Mesothelial cell of epicardium (in vitro differentiated cells): ENCODE data around the gene THEMIS2. TPM values are rescaled to one million over a fixed set of nuclear protein-coding genes. Genes with fewer than 3 reads are reported as not detected.
A peak's percentile ranks its signal among the peaks of the same experiment; 100 is the strongest.
"Not testable (repeated sequence)": the region's sequence is repeated elsewhere in the genome, so short reads cannot be mapped to it uniquely, and the experiment has no call there.

ENCODE experiments used
- DNase-seq, 2 experiments: peaks; one replicate each; pipeline ENCODE4 v3.0.0; 2021; ENCODE audit warnings: low spot score in 2 of 2; ENCODE audit not compliant: unreplicated experiment in 2 of 2
- H3K27ac Mint-ChIP-seq: 2 replicates; pipeline ENCODE4 v1.8.0; 2021; ENCODE audit warnings: mixed read lengths
- H3K27me3 Mint-ChIP-seq: 2 replicates; pipeline ENCODE4 v1.8.0; 2021; ENCODE audit warnings: low read depth, mixed read lengths
- H3K36me3 Mint-ChIP-seq: 2 replicates; pipeline ENCODE4 v1.8.0; 2021; ENCODE audit warnings: mixed read lengths
- H3K4me1 Mint-ChIP-seq: 2 replicates; pipeline ENCODE4 v1.8.0; 2021; ENCODE audit warnings: mixed read lengths
- H3K4me3 Mint-ChIP-seq: 2 replicates; pipeline ENCODE4 v1.8.0; 2021; ENCODE audit warnings: mild to moderate bottlenecking, moderate library complexity, mixed read lengths
- H3K9me3 Mint-ChIP-seq: 2 replicates; pipeline ENCODE4 v1.8.0; 2021; ENCODE audit warnings: mixed read lengths
- total RNA-seq: library from RNA; stranded (reverse); gene quantifications from 3 replicates; pipeline ENCODE4 v1.2.1, GENCODE V29; 2021
- TF ChIP-seq, protein P1 (sequence below): fragments of 200-600 bp; sonication (generic); IDR thresholded peaks from one replicate; pipeline ENCODE4 v1.5.0; 2021; ENCODE audit warnings: antibody characterized with exemption; ENCODE audit not compliant: unreplicated experiment

Gene THEMIS2
- total RNA-seq = 0.63 to 0.97 TPM (median 0.86 TPM) in 3 replicates

DNA sequence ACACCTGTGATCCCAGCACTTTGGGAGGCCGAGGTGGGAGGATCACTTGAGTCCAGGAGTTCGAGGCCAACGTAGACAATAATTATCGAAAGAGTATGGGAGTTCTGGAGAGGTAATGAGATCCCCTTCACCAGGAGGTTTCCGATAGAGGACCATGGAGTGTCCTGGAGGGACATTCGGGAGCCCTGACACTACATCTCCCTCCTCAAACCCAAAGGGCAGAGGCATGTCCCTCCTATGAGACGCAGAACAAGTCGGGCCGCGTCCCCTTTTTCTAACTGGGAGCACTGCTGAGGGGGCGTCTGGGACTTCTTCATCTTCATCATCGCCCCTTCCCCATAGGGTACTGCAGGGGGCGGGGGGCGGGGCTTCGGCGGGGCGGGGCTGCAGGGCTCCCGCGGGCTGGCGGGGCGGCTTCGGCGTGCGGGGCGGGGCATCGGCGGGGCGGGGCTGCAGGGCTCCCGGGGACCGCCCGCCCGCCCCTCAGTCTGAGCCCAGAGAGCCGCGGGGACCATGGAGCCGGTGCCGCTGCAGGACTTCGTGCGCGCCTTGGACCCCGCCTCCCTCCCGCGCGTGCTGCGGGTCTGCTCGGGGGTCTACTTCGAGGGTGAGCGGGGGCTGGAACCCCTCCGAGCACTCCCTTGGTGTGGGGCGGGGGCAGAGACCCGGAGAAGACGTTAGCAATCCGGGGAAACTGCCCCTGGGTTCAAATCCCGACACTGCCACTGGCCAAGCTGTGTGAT, at the start of gene THEMIS2:
THEMIS2 (plus strand) TSS at position 486 of the 743 bp plus-strand sequence; CDS start at position 514, 28 bp downstream.
- Mint-ChIP-seq H3K36me3 (no peaks in the 10 kb centered on the region), H3K9me3 (no peaks in the 10 kb centered on the region), H3K4me3 (peak within 1 kb of the TSS; percentile 63), H3K27me3 (peaks cover 16% of the 10 kb centered on the region), H3K27ac (no peak within 1 kb of the TSS), H3K4me1 (peaks cover 7% of the 10 kb centered on the region)
- TF ChIP-seq, protein P1, sequence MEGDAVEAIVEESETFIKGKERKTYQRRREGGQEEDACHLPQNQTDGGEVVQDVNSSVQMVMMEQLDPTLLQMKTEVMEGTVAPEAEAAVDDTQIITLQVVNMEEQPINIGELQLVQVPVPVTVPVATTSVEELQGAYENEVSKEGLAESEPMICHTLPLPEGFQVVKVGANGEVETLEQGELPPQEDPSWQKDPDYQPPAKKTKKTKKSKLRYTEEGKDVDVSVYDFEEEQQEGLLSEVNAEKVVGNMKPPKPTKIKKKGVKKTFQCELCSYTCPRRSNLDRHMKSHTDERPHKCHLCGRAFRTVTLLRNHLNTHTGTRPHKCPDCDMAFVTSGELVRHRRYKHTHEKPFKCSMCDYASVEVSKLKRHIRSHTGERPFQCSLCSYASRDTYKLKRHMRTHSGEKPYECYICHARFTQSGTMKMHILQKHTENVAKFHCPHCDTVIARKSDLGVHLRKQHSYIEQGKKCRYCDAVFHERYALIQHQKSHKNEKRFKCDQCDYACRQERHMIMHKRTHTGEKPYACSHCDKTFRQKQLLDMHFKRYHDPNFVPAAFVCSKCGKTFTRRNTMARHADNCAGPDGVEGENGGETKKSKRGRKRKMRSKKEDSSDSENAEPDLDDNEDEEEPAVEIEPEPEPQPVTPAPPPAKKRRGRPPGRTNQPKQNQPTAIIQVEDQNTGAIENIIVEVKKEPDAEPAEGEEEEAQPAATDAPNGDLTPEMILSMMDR = no peak
- DNase-seq = peak; percentile 59 to 65

DNA sequence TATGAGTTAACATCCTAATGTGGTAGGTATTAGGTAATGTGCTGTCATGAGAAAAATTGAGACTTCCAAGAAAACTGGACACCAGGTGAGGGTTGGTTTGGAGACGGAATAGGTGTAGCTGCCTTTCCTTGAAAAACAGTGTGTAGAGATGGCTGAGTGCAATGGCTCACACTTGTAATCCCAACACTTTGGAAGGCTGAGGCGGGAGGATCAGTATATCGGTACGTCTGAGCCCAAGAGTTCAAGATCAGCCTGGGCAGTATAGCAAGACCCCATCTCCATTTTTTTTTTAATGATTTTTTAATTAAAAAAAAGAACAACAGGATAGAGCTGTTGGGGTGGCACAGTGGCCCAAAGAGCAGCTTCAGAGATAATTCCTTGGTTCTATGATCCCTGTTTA, 48.6 kb upstream of the THEMIS2 start:
- Mint-ChIP-seq H3K36me3 (peaks cover 16% of the 10 kb centered on the region), H3K4me1 (no peaks in the 10 kb centered on the region), H3K9me3 (no peaks in the 10 kb centered on the region), H3K4me3 (no peak overlapping the region), H3K27ac (no peak overlapping the region), H3K27me3 (no peaks in the 10 kb centered on the region)
- TF ChIP-seq, protein P1 = no peak
- no peak for DNase-seq

DNA sequence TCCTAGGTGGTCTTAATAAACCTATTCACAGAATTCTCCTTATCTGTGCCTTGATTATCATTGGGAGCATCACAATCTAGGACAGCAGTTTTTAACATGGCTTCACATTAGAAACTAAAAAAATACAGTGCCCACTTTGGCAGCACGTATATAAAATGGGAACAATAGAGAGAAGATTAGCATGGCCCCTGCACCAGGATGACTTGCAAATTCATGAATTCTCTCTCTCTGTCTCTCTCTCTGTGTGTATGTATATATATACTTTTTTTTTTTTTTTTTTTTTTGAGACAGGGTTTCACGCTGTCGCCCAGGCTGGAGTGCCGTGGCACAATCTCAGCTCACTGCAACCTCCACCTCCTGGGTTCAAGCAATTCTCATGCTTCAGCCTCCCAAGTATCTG, 47.9 kb upstream of the THEMIS2 start:
- no peak overlapping the region for H3K27ac Mint-ChIP-seq
- H3K4me1 Mint-ChIP-seq = no peaks in the 10 kb centered on the region
- TF ChIP-seq, protein P1 = no peak
- no peaks in the 10 kb centered on the region for H3K27me3 Mint-ChIP-seq
- H3K4me3 Mint-ChIP-seq = no peak overlapping the region
- DNase-seq = no peak
- H3K9me3 Mint-ChIP-seq = no peaks in the 10 kb centered on the region
- H3K36me3 Mint-ChIP-seq = peaks cover 13% of the 10 kb centered on the region

DNA sequence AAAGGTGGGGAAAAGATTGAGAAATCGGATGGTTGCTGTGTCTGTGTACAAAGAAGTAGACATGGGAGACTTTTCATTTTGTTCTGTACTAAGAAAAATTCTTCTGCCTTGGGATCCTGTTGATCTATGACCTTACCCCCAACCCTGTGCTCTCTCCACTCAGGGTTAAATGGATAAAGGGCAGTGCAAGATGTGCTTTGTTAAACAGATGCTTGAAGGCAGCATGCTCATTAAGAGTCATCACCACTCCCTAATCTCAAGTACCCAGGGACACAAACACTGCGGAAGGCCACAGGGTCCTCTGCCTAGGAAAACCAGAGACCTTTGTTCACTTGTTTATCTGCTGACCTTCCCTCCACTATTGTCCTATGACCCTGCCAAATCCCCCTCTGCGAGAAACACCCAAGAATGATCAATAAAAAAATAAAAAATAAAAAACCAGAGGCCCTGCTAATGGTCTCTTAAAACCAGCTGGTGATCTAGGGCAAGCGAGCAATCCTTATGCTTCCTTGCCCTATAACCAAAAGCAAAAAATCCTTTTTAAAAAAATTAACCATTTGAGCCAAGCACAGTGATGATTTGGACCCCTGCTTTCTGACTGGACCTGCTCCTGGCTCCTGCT, 42.9 kb upstream of the THEMIS2 start:
- Mint-ChIP-seq H3K4me3 (peak overlapping the region; percentile 97), H3K27ac (peak overlapping the region; percentile 98), H3K4me1 (peaks cover 15% of the 10 kb centered on the region)
- not testable (repeated sequence) for DNase-seq, H3K27me3 Mint-ChIP-seq, H3K36me3 Mint-ChIP-seq, H3K9me3 Mint-ChIP-seq

DNA sequence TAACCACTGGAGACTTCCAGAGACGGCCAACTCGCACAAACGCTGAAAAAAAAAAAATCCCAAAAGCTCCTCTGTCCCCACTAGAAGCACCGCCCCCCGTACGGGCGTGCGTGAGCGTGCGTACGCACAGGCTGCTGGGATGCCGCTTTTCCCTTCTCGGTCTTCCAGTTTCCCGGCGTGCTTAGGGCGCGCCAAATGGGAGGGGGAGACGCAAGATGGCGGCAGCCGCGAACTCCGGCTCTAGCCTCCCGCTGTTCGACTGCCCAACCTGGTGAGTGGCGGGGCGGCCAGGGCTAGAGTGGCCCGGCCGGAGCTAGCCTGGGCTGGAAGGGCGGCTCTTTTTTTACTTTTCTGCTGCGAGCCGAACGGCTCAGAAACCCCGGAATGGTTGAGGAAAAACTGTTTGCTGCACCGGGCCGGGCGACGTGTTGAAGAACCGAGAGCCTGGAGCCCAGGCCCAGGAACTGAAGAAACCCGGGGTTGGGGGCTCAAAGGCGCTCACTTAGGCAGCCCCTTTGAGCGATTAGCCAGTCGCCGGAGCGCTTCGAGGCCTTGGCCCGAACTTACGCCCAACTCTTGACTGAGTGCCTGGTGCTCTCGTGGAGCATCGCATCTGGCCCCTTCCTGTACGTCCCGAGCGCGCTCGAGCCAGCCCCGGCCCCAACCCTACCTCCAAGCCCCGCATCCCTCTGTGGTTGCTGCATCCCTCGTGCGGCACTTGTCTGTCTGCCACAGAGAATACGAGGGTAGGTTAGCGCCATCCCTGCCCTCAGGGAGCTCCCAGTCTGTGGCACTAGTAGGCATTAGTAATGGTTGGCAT, 41.5 kb upstream of the THEMIS2 start, which contains the start of gene PPP1R8:
PPP1R8 (plus strand) TSS at position 162 of the 820 bp plus-strand sequence; CDS start at position 216, 54 bp downstream.
- H3K36me3 Mint-ChIP-seq = peaks cover 4% of the 10 kb centered on the region
- DNase-seq = peak; percentile 81 to 84

More for the DNA sequence above, 41.5 kb upstream of the THEMIS2 start, which contains the start of gene PPP1R8:
- no peaks in the 10 kb centered on the region for H3K9me3 Mint-ChIP-seq
- no peaks in the 10 kb centered on the region for H3K27me3 Mint-ChIP-seq
- H3K4me3 Mint-ChIP-seq = peak within 1 kb of the TSS; percentile 97
- peaks cover 15% of the 10 kb centered on the region for H3K4me1 Mint-ChIP-seq
- TF ChIP-seq, protein P1 = no peak
- peak within 1 kb of the TSS; percentile 98 for H3K27ac Mint-ChIP-seq
